IMR-90 (cell line): ENCODE results near the gene EMP1. TPM values are rescaled to one million over a fixed set of nuclear protein-coding genes. Genes with fewer than 3 reads are reported as not detected.
A peak's percentile ranks its signal among the peaks of the same experiment; 100 is the strongest.

ENCODE experiments used
- ATAC-seq: fragments of 200-7000 bp; cut with Tn5 transposase; 2 replicates; pipeline ENCODE4 v1.9.1; 2020; ENCODE audit warnings: low read depth, mild to moderate bottlenecking, moderate library complexity
- BruUV-seq: library from RNA; stranded (reverse); fragments of 400-500 nt; replicated peaks from 2 replicates; lab custom pipeline; 2021; lab: Mats Ljungman, UMichigan
- CTCF ChIA-PET: fragments of 300-600 bp; formaldehyde crosslinking; extraction: SDS; loops from one replicate; lab custom pipeline; 2021; ENCODE audit warnings: antibody characterized with exemption; lab: Yijun Ruan, JAX
- POLR2A ChIA-PET: fragments of 300-600 bp; sonication (Branson Sonifier 250); formaldehyde crosslinking; loops from one replicate; lab custom pipeline; 2022; ENCODE audit warnings: antibody characterized with exemption; ENCODE audit not compliant: unreplicated experiment; lab: Charles Lee
- DNase-seq: peaks from one replicate; pipeline ENCODE4 v3.0.0; 2013
- H2AFZ ChIP-seq: replicated peaks from 2 replicates; pipeline ENCODE3; 2013; ENCODE audit warnings: low read length, mild to moderate bottlenecking; ENCODE audit not compliant: poor library complexity
- H2AK5ac ChIP-seq: 2 replicates; pipeline ENCODE4 v1.6.1; 2013; ENCODE audit warnings: low read depth, low read length, inconsistent platforms
- H2AK9ac ChIP-seq: replicated peaks from 2 replicates; pipeline ENCODE3; 2013; ENCODE audit warnings: mild to moderate bottlenecking, low read depth, low read length, moderate library complexity; ENCODE audit not compliant: poor library complexity
- H2BK120ac ChIP-seq: 2 replicates; pipeline ENCODE4 v1.6.1; 2013; ENCODE audit warnings: low read depth, low read length, inconsistent platforms
- H2BK15ac ChIP-seq: 3 replicates; pipeline ENCODE4 v1.6.1; 2013; ENCODE audit warnings: low read depth, low read length, inconsistent platforms
- H2BK20ac ChIP-seq: 2 replicates; pipeline ENCODE4 v1.6.1; 2013; ENCODE audit warnings: low read depth, mild to moderate bottlenecking, inconsistent platforms, low read length, moderate library complexity
- H2BK5ac ChIP-seq: 2 replicates; pipeline ENCODE4 v1.6.1; 2013; ENCODE audit warnings: mild to moderate bottlenecking, low read depth, low read length, inconsistent platforms; ENCODE audit not compliant: poor library complexity, severe bottlenecking
- H3K14ac ChIP-seq: replicated peaks from 2 replicates; pipeline ENCODE4 v1.6.1; 2013; ENCODE audit warnings: low read depth, low read length, inconsistent platforms
- H3K18ac ChIP-seq: 2 replicates; pipeline ENCODE4 v1.6.1; 2013; ENCODE audit warnings: low read depth, low read length, control low read depth
- H3K23ac ChIP-seq: 2 replicates; pipeline ENCODE4 v1.6.1; 2013; ENCODE audit warnings: low read depth, low read length, inconsistent platforms
- H3K27ac ChIP-seq: 2 replicates; pipeline ENCODE4 v1.5.1; 2013; ENCODE audit warnings: mild to moderate bottlenecking, control low read depth, low read length; ENCODE audit not compliant: insufficient read depth
- H3K27me3 ChIP-seq: 2 replicates; pipeline ENCODE4 v1.6.1; 2013; ENCODE audit warnings: low read length; ENCODE audit not compliant: control insufficient read depth, insufficient read depth
- H3K36me3 ChIP-seq: 2 replicates; pipeline ENCODE4 v1.6.1; 2013; ENCODE audit warnings: low read length, mixed read lengths; ENCODE audit not compliant: control insufficient read depth, insufficient read depth
- H3K4ac ChIP-seq: 2 replicates; pipeline ENCODE4 v1.6.1; 2013; ENCODE audit warnings: low read depth, low read length, inconsistent platforms
- H3K4me1 ChIP-seq: 2 replicates; pipeline ENCODE4 v1.6.1; 2013; ENCODE audit warnings: low read length, mixed read lengths; ENCODE audit not compliant: control insufficient read depth, insufficient read depth
- H3K4me2 ChIP-seq: 2 replicates; pipeline ENCODE4 v1.6.1; 2013; ENCODE audit warnings: low read depth, mild to moderate bottlenecking, control low read depth, low read length, moderate library complexity
- H3K4me3 ChIP-seq: 2 replicates; pipeline ENCODE4 v1.5.1; 2013; ENCODE audit warnings: low read depth, mild to moderate bottlenecking, control low read depth, low read length, moderate library complexity; ENCODE audit not compliant: insufficient read depth
- H3K56ac ChIP-seq: 2 replicates; pipeline ENCODE4 v1.6.1; 2013; ENCODE audit warnings: low read length, inconsistent platforms; ENCODE audit not compliant: insufficient read depth; ENCODE audit errors: extremely low read depth
- H3K79me1 ChIP-seq, 2 experiments: 2 replicates each; pipeline ENCODE4 v1.6.1; 2013; ENCODE audit warnings: low read length in 2 of 2, inconsistent platforms in 1 of 2, low read depth in 1 of 2
- H3K9ac ChIP-seq: 2 replicates; pipeline ENCODE4 v1.6.1; 2013; ENCODE audit warnings: low read depth, low read length, control low read depth
- H3K9me1 ChIP-seq: 2 replicates; pipeline ENCODE4 v1.6.1; 2013; ENCODE audit warnings: low read length, inconsistent platforms; ENCODE audit not compliant: insufficient read depth
- H3K9me3 ChIP-seq: 2 replicates; pipeline ENCODE4 v1.6.1; 2013; ENCODE audit warnings: low read length; ENCODE audit not compliant: control insufficient read depth, insufficient read depth
- H4K20me1 ChIP-seq: 2 replicates; pipeline ENCODE4 v1.6.1; 2013; ENCODE audit warnings: low read length, inconsistent platforms; ENCODE audit not compliant: insufficient read depth
- H4K5ac ChIP-seq: 2 replicates; pipeline ENCODE4 v1.6.1; 2013; ENCODE audit warnings: mild to moderate bottlenecking, low read depth, low read length, control low read depth
- H4K8ac ChIP-seq, 2 experiments: 2 replicates each; pipeline ENCODE4 v1.6.1; 2013; ENCODE audit warnings: low read depth in 2 of 2, low read length in 2 of 2, control low read depth in 1 of 2, inconsistent platforms in 1 of 2
- H4K91ac ChIP-seq: 2 replicates; pipeline ENCODE4 v1.6.1; 2013; ENCODE audit warnings: low read depth, low read length, inconsistent platforms; ENCODE audit not compliant: insufficient read depth
- WGBS, 2 experiments: methylation state at CpG; one replicate each; pipeline versions ENCODE4 v1.1.5 to v1.1.7; 2013; ENCODE audit warnings: missing lambda C conversion rate in 2 of 2; ENCODE audit not compliant: insufficient read length in 1 of 2; ENCODE audit errors: extremely low coverage in 2 of 2; 5-methylcytosine and 5-hydroxymethylcytosine counted together
- dilution Hi-C: fragments of 300-500 bp; cut with HindIII; formaldehyde crosslinking; loops from one replicate; pipeline ENCODE4 v1.14.3; 2018; ENCODE audit warnings: low sequenced_read_pairs; ENCODE audit not compliant: unreplicated experiment
- in situ Hi-C: fragments of 300-500 bp; cut with MboI; formaldehyde crosslinking; loops from 3 replicates; pipeline ENCODE4 v1.14.3; 2019; ENCODE audit warnings: low sequenced_read_pairs, inconsistent platforms, mixed read lengths
- intact Hi-C: fragments of 100-400 bp; cut with micrococcal nuclease; formaldehyde crosslinking; loops from 2 replicates; pipeline ENCODE4 v1.10.0; 2022
- polyA plus RNA-seq, 3 experiments: library from polyadenylated mRNA; depleted of rRNA; stranded (reverse); fragments of >200 nt; gene quantifications; 2 replicates each; pipeline ENCODE4 v1.2.3, GENCODE V29; 2012; ENCODE audit warnings: low replicate concordance in 1 of 3
- total RNA-seq: library from RNA; depleted of rRNA; stranded (reverse); fragments of >200 nt; gene quantifications from 2 replicates; pipeline ENCODE4 v1.2.3, GENCODE V29; 2012
- TF ChIP-seq, protein P1 (sequence below): fragments of 150-350 bp; IDR thresholded peaks from 2 replicates; pipeline ENCODE4 v1.6.1; 2016; ENCODE audit warnings: low read depth, mild to moderate bottlenecking, low read length, moderate library complexity, borderline replicate concordance

Gene EMP1
- total and polyA plus RNA-seq, 2 of the 4 experiments (the other 2 are of a cell fraction) = 137 to 201 TPM

DNA sequence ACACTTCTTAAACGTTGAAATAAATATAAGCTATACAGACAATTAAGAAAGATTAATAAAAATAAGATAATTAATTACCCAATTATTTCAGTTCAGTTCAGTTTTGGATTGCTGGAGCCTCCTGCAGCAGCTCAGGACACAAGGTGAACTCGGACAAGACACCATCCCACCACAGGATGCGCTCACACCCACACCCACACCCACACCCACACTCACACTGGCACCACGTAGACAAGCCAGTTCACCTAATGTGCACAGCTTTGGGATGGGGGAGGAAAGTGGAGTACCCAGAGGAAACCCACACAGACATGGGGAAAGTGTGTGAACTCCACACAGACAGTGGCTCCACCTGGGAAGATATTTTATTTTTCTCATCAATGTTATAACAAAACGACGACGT, 32.1 kb downstream of the EMP1 start:
- Histone ChIP-seq H3K4me2 (no peak overlapping the region), H3K4me1 (peaks cover 8% of the 10 kb centered on the region), H3K27ac (no peak overlapping the region), H3K4ac (peak overlapping the region; percentile 58; the same call in 1 of the 2 replicates), H3K79me1 (no peaks in the 10 kb centered on the region; a peak in 1 of 4 replicates), H4K8ac (no peak overlapping the region), H3K4me3 (no peak overlapping the region), H2BK120ac (no peak overlapping the region), H3K9me1 (peaks cover 8% of the 10 kb centered on the region), H2BK20ac (no peak overlapping the region), H4K91ac (peak overlapping the region; percentile 27; the same call in 1 of the 2 replicates), H2BK5ac (no peak overlapping the region), H4K5ac (no peak overlapping the region), H3K56ac (no peak overlapping the region), H3K36me3 (no peaks in the 10 kb centered on the region), H3K27me3 (no peaks in the 10 kb centered on the region), H3K18ac (no peak overlapping the region), H3K14ac (0 out of 2 replicates have a peak overlapping the region, but pooled peaks have one; percentile 35), H3K9ac (no peak overlapping the region), H3K23ac (no peak overlapping the region), H3K9me3 (peaks cover 3% of the 10 kb centered on the region), H2AFZ (no peak overlapping the region), H4K20me1 (no peaks in the 10 kb centered on the region), H2AK9ac (no peak overlapping the region), H2BK15ac (no peak overlapping the region), H2AK5ac (no peak overlapping the region)
- ATAC-seq = no peak
- BruUV-seq = no TSS peak
- ChIA-PET CTCF (no interaction called here), POLR2A (no interaction called here)
- no CpG with 5 or more reads among the region's 7 CpGs for WGBS, 2 experiments
- TF ChIP-seq, protein P1, sequence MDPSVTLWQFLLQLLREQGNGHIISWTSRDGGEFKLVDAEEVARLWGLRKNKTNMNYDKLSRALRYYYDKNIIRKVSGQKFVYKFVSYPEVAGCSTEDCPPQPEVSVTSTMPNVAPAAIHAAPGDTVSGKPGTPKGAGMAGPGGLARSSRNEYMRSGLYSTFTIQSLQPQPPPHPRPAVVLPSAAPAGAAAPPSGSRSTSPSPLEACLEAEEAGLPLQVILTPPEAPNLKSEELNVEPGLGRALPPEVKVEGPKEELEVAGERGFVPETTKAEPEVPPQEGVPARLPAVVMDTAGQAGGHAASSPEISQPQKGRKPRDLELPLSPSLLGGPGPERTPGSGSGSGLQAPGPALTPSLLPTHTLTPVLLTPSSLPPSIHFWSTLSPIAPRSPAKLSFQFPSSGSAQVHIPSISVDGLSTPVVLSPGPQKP = no peak
- in situ Hi-C loops = loop anchor here (10.0 kb wide), 1 partner anchor 224 kb away; the partner anchor contains the start of gene HEBP1
- dilution Hi-C loops = no loop called here
- DNase-seq = no peak
- intact Hi-C loops = no loop called here
